Epidermal melanocyte (primary cell): ENCODE measurements around the gene CAV1.

Source experiments
- DNase-seq: peaks from one replicate; pipeline ENCODE4 v3.0.0; 2011; ENCODE audit warnings: low spot score; ENCODE audit not compliant: insufficient read length

The CAV1 gene

GRCh38 chr7:116503835-116504234 lies 21.0 kb upstream of the CAV1 start:
- DNase-seq, result no peak

DNA sequence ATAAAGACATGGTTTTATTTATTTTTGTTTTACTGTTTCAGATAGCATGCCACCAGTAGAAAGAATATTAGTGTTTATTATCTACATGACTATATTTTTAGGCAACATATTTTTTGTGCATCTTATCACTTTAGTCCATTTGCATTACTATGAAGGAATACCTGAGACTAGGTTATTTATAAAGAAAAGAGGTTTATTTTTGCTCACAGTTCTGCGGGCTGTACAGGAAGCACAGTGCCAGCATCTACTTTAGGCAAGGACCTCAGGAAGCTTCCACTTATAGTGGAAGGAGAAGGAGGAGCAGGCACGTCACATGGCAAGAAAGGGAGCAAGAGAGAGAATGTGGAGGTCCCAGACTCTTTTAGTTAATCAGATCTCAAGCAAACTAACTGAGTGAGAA lies 19.6 kb upstream of the CAV1 start:
- no peak for DNase-seq

DNA sequence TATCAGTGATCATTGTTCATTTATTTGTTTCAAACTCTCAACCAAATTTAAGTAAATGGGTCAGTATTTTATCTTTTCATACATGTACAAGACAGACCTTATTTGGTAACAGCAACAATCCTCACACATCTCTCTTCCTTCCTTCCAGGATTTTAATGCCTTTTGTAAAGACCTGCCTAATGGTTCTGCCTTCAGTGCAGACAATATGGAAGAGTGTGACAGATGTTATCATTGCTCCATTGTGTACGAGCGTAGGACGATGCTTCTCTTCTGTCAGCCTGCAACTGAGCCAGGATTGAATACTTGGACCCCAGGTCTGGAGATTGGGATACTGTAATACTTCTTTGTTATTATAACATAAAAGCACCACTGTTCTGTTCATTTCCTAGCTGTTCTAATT lies 19.0 kb upstream of the CAV1 start:
- no peak for DNase-seq

DNA sequence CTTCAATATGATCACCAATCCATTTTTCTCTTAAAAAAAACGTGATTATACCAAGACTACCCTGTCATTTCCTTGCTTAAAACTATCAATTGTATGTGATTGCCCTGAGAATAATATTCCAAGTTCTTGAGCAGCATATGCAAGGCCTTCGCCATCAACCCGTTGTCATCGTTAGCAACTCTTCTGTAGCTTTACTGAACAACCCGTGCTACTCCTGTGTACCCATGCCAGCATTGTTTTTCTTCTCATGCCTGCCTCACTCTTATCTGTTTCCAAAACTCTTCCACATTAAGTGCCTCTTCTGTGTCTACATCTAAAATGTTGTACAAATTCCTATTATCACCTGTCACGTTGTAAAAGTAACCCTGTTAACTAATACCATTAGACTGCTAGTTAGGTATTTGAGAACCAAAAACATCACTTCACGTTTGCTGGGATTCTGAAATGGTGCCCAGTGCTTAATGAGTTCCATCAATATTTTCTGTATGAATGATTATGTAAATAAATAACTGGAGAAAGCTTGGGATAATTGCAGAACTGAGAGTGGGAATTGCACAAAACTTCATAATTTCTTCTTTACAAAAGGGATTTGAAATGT lies 14.8 kb upstream of the CAV1 start:
- DNase-seq, result no peak

DNA sequence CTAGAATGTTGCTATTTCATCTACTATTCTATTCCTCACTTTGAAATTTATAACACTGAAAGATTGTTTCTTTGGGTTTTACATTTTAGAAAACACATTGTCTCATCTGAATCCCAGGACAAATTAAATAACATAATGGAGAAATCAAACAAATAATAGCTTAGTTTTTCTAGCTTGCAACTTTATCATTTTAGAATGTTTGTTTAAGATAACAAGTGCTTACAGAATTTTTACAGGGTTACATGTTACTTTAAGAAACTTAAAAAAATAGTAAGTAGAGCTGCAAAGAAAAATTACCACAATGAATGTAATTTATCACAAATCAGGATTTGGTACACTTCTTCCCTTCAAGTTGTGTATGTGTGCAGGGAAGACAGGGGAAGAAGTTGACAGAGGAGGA lies 14.0 kb upstream of the CAV1 start:
- no peak for DNase-seq

DNA sequence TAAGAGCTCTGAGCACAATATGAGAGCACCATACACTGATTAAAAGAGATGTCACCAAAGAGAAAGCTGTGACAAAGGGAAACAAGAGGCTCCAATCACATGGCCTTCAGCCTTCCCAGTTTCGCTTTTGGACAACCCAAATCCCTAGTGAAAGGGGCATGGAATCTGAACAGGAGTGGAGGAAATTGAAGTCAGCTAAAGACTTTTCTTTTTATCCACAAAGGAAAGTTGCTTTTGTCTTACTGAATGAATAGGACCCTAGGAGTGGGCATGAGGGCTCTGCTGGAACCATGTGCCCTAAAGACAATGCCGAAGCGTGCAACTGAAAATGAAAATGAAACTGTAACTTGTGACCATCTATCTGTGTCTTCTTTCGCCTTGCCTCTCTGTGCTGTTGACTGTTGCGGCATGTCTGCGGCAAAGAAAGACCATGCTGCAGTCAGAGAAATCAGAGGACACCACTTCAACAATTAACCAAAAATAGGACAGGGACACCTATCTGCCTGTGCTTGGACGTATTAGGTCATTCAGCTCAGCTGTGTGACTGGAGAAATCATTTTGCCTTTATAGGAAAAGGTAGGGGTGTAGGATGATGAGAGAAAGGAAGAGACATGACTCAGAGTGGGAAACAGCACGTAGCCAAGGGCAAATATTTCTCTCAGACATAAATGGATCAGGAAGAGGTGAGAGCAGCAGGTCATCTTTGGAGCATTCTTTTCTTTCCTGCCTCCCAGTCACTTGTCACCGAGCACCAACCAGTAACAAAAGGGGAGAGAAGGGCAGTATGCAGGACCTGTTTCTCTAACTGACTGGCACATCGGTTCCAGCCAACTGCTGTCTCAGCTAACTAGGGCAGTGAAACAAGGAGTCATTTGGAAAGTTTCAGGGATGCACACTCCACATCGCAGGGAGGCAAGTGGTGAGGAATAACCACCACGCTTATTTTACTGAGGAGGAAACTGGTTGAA lies 13.0 kb upstream of the CAV1 start:
- DNase-seq, result no peak

- no peak for DNase-seq
These were observed 12.2 kb upstream of the CAV1 start for GRCh38 chr7:116512520-116513188.

- DNase-seq, result no peak
These were observed 9.3 kb upstream of the CAV1 start for GRCh38 chr7:116515584-116515983.

DNA sequence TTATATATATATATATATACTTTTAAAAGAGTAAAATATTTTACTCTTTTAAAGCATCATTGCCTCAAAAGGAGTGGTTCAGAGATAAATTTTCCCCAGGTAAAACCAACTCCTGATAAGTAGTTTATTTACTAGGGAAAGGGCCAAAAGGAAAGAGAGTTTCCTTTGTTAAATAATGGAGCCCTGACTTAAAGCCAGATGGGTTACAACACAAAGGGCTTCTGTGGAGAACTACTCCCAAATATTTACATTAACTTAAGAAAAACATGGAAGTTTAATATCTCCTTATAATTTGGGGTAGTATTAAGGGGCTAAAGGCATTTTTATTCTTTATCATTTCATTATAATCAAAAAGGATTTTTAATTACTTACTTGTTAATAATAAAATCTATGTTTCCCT lies 8.5 kb upstream of the CAV1 start:
- DNase-seq, result no peak

DNA sequence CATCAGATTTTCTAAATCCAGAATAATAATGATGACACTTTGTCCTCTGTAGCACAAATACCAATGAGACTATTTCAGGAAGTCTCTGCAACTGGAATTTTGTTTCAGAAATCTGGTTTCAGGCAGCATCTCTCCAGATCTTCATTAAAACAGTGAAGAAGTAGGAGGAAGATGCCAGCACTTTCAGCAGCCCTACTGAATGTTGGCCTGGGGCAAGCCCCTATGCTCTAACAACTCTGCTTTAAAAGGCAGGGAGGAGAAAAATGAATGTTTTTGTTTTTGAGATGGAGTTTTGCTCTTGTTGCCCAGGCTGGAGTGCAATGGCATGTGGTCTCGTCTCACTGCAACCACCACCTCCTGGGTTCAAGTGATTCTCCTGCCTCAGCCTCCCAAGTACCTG lies 7.2 kb upstream of the CAV1 start:
- no peak for DNase-seq

DNA sequence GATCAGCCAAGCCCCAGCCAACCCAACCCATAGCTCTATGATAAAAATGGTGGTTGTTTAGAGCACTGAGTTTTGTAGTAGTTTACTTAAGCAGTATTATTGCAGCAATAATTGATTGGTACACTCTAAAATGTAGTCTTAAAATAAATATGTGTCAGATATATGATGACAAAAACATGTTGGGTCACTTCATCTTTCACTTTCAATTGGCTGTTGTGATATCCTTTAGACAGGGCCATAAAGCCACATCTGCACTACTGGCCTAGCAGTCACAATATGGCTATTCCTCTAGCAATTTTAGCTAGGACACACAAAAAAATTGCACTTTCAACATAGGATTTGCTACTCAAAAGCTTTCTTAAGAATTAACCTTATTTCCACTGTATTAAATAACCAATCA lies 5.9 kb upstream of the CAV1 start:
- no peak for DNase-seq

GRCh38 chr7:116521046-116521664 lies 3.7 kb upstream of the CAV1 start:
- DNase-seq, result no peak

- no peak for DNase-seq
These were observed 2.6 kb upstream of the CAV1 start for GRCh38 chr7:116522247-116522646.

DNA sequence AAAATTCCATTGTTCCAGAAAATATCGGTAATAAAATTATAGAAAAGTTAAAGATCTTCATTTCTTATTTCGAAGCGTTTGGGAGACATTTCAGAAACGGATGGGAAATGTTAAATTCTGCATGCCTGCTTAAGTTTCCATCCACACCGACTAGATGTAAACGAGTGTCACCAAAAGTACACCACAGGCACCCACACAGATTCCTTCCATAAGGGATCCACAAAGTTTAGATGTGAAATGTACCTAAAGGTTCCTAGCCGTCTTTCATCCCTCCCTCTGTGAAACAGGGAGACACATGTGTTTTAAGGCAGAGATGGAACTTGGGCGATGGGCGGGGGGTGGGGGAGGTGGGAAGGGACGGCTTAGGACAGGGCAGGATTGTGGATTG lies 621 bp upstream of the CAV1 start:
- DNase-seq, result no peak

- DNase-seq, result no peak
These were observed 569 bp downstream of the CAV1 start for GRCh38 chr7:116525298-116525912.

DNA sequence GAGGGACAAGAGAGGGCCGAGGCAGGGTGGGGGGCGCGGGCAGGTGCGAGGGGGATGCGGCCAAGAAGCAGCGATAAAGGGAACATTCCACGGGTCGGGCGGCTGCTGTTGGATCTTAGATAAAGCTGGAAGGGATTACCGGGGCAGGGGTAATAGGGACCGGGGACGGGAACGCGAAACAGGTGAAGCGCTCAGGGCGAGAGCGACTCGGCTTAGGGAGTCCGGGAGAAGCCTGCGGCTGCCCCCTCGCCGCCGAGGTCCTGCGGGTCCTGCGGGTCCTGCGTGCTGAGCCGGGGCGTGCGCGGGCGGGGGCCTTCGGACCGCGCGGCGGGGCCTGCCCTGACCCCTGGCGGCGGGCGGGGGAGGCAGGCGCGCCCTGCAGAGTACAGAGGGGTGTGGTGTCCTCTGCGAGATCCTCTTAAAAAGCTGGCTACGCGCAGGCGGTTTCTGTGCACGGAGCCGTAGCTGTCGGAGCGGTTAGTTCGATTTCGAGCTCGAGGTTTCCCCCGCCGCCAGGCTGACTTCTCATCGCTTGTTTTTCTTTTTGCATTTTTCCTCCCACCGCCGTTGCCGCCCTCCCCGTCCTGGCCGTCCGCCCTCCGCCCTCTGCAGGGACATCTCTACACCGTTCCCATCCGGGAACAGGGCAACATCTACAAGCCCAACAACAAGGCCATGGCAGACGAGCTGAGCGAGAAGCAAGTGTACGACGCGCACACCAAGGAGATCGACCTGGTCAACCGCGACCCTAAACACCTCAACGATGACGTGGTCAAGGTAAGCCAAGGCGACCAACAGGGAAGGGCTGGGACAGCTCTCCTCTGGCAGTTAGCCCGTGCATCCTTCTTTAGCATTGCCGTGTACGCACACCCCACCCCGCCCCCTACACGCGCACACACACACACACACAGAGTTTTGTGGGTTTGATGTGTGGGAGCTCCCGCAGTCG lies 1.4 kb downstream of the CAV1 start:
- DNase-seq, result peak; percentile 81

- no peak for DNase-seq
These were observed 2.1 kb downstream of the CAV1 start for GRCh38 chr7:116526897-116527296.

GRCh38 chr7:116527521-116527920 lies 2.7 kb downstream of the CAV1 start:
- DNase-seq, result no peak

GRCh38 chr7:116528008-116528789 lies 3.4 kb downstream of the CAV1 start:
- DNase-seq, result no peak

- DNase-seq, result no peak
These were observed 4.4 kb downstream of the CAV1 start for GRCh38 chr7:116529250-116529649.
